Measurements from ENCODE around the gene FBLN2.

GRCh38 chr3:13605555-13605954 lies 56.6 kb downstream of the FBLN2 start:
- TF ChIP-seq, protein P1, sequence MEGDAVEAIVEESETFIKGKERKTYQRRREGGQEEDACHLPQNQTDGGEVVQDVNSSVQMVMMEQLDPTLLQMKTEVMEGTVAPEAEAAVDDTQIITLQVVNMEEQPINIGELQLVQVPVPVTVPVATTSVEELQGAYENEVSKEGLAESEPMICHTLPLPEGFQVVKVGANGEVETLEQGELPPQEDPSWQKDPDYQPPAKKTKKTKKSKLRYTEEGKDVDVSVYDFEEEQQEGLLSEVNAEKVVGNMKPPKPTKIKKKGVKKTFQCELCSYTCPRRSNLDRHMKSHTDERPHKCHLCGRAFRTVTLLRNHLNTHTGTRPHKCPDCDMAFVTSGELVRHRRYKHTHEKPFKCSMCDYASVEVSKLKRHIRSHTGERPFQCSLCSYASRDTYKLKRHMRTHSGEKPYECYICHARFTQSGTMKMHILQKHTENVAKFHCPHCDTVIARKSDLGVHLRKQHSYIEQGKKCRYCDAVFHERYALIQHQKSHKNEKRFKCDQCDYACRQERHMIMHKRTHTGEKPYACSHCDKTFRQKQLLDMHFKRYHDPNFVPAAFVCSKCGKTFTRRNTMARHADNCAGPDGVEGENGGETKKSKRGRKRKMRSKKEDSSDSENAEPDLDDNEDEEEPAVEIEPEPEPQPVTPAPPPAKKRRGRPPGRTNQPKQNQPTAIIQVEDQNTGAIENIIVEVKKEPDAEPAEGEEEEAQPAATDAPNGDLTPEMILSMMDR (CRISPR knock-in tag; IDR thresholded peaks at IDR 0.05): no peak
- TF ChIP-seq HNRNPK (IDR thresholded peaks at IDR 0.05; ENCODE audit: low read depth, low read length, poor library complexity, severe bottlenecking) (no peak), REST (IDR thresholded peaks at IDR 0.05; ENCODE audit: borderline replicate concordance in 1 of 2, low read depth in 1 of 2, low read length in 2 of 2) (no peak), CREB1 (IDR thresholded peaks at IDR 0.05) (no peak), CREB1 (CRISPR knock-in tag; IDR thresholded peaks at IDR 0.05) (no peak), ATF2 (CRISPR knock-in tag; IDR thresholded peaks at IDR 0.05) (no peak), SP1 (IDR thresholded peaks at IDR 0.05) (no peak), SP1 (CRISPR knock-in tag; IDR thresholded peaks at IDR 0.05) (no peak), ELF4 (CRISPR knock-in tag; IDR thresholded peaks at IDR 0.05; ENCODE audit: borderline replicate concordance) (no peak), EED (CRISPR knock-in tag; IDR thresholded peaks at IDR 0.05) (no peak), MXI1 (IDR thresholded peaks at IDR 0.05; ENCODE audit: borderline replicate concordance, low read depth, low read length) (no peak), ZNF30 (CRISPR knock-in tag; IDR thresholded peaks at IDR 0.05) (no peak)
- TF ChIP-seq, protein P2, sequence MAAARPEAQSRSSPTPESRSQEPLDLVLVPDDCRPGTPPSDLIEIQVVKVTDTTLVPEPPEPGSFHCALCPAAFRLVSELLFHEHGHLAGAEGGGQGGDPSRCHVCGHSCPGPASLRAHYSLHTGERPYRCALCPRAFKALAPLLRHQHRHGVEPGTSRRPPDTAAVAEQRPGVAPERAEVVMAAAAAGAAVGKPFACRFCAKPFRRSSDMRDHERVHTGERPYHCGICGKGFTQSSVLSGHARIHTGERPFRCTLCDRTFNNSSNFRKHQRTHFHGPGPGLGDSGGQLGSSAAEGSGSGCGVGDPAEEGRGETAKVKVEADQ (CRISPR knock-in tag; IDR thresholded peaks at IDR 0.05; ENCODE audit: borderline replicate concordance): no peak

Data from HepG2 (cell line).